Measurements from ENCODE around the gene KCNK1. TPM values are rescaled to one million over a fixed set of nuclear protein-coding genes. Genes with fewer than 3 reads are reported as not detected.
A peak's percentile ranks its signal among the peaks of the same experiment; 100 is the strongest.

The KCNK1 gene
- total RNA-seq, 1 experiment from 2014 or later: not detected

DNA sequence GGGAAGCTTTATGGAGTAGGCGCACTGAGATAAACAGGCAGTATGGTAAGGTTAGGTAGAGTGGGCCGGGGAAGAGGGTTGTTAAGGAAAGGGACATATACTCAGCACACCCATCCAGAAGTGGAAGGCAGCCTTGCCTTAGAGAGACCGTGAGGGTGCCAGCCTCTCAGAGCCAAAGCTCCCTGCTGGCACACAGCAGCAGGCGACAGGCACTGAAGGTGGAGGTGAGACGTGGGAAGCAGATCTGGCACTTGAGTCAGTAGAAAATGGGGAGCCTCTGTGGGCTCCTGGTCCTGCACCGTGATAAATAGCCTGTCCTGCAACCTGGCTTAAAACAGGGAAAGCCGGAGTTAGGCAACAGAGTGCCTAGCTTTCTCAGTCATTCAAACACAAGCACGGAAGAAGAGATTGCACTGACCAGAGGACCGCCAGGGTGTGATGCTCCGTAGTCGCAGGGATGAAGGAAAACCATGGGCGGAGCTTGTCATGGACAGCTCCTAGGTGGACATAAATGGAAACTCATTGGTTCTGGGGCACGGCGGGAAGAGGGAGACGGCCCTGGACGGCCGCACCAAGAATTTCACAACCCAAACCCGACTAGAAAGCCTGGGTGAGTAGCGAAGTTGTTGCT is 15.5 kb downstream of the KCNK1 start:
- in situ Hi-C loops (cut with HindIII; ENCODE audit: low sequenced_read_pairs): no loop called here
- peak; percentile 86 for DNase-seq (ENCODE audit: low spot score)

DNA sequence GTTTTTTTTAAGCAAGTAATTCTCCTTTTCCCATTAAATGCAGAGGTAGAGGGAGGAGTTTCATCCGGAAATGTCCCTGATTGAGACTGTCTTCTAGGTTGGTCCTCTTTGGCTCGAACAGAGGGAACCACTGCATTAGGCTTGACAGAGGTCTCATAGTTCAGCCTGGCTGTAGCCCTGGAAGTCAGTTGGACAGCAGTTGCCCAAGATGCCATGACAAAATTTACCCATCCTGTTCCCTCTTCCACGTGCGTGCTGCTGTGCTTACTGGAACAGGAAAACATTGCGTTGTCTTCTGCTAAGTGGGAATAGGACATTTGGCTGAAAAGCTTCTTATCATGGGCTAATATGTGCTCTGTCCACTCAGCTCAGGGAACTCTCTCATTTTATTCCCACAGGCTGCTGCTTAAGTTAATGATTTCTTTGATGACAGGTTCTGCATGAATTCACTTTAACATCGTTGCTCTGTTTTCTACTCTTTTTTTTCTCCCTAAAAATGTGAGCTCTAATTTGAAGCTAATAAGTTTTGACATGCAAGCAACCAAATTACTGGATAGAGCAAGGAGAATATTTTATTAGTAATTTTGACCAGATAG is 18.0 kb downstream of the KCNK1 start:
- in situ Hi-C loops (cut with HindIII; ENCODE audit: low sequenced_read_pairs): no loop called here
- peak; percentile 65 for DNase-seq (ENCODE audit: low spot score)

DNA sequence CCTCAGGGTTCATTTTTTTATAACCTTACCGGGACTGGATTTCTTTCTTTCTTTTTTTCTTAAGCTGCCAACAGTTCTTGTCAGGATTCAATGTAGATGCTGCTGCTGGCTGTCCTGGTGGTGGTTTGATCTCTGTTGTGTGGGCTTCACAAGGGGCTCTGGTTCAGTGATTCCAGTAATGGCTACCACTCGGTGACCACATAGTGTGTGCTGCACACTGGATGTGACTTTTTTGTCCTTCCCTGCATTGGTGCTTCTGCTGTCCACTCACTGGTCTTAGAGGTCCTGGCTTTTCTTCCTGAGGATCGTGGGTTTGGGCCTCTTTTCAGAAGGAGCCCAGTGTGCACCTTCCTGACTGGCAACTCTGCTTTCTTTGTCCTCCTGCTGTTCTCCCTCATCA is 18.5 kb downstream of the KCNK1 start:
- in situ Hi-C loops (cut with HindIII; ENCODE audit: low sequenced_read_pairs): no loop called here
- no peak for DNase-seq (ENCODE audit: low spot score)

DNA sequence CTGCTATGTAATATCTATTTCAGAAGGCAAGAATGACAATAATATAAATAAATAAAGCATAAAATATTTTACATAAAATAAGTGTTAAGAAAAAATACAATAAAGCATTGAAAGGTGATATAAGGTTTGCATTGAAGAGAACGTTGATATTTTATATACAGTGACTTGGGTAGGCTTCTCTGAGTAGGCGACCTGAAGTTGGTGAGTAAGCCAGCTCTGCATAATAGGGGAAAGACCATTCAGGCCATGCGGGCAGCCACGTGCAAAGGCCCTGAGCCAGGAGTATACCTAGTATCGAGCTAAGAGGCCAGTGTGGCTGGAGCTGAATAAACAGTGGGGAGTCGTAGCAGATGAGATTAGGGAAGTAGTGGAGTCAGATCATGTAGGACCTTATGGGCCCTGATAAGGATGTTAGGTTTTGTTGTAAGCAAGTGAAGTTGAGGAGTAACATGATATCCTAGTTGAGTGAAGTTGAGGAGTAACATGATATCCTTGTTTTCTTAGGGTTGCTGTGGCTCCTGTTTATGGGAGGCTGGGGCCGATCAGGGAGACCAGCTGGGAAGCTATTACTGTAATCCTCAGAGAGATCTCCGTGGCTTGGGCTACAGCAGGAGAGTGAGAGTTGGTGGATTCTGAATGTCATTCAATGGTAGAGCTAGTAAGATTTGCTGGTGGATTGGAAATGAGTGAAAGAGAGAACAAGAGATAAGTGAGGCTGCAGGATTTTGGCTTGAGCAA is 22.0 kb downstream of the KCNK1 start:
- in situ Hi-C loops (cut with HindIII; ENCODE audit: low sequenced_read_pairs): no loop called here
- peak; percentile 69 for DNase-seq (ENCODE audit: low spot score)

- in situ Hi-C loops (cut with HindIII; ENCODE audit: low sequenced_read_pairs): no loop called here
- DNase-seq (ENCODE audit: low spot score): no peak
Observed at GRCh38 chr1:233636503-233636877, 22.6 kb downstream of the KCNK1 start.

- in situ Hi-C loops (cut with HindIII; ENCODE audit: low sequenced_read_pairs): no loop called here
- peak; percentile 97 for DNase-seq (ENCODE audit: low spot score)
Observed at GRCh38 chr1:233638513-233638912, 24.6 kb downstream of the KCNK1 start.

GRCh38 chr1:233639611-233640010 is 25.7 kb downstream of the KCNK1 start:
- in situ Hi-C loops (cut with HindIII; ENCODE audit: low sequenced_read_pairs): no loop called here

GRCh38 chr1:233640179-233640578 is 26.3 kb downstream of the KCNK1 start:
- in situ Hi-C loops (cut with HindIII; ENCODE audit: low sequenced_read_pairs): no loop called here
- no peak for DNase-seq (ENCODE audit: low spot score)

More at GRCh38 chr1:233639611-233640010, 25.7 kb downstream of the KCNK1 start:
- no peak for DNase-seq (ENCODE audit: low spot score)

DNA sequence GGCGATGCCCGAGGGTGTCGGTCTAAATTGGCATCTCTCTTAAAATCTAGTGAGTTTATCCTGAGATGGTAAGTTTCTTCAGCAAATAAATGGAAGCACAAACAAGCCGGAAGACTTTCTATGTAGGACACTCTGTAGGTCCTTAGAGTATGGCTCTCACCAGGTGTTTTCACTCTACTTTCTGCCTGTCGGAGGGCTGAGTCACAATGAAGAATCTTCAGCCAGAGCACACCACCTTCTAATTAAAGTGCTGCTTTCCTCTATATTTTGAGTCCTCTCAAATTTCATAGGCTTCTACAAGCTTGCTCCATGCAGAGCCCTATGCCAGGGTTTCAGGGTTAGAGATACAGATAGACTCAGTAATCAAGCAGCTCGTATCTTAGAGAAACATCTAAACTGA is 27.1 kb downstream of the KCNK1 start:
- in situ Hi-C loops (cut with HindIII; ENCODE audit: low sequenced_read_pairs): no loop called here
- no peak for DNase-seq (ENCODE audit: low spot score)

DNA sequence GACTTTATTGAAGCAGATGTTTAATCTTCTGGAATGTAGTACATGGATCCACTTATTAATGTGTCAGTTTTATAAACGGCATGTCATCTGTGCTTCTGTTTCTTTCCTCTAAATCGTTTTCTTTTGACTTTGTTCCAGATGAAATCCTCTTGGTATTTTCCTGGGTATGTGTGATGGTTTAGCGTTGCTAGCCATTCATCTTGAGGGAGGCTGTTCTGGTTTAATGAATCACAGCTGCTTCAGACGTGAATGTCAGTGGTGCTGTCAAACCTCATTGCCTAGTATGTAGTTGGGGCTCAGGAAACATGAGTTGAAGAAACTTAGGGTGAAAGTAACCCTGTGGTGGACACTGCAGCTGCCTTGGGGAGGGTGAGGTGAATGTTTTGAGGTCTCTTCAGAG is 33.2 kb downstream of the KCNK1 start:
- in situ Hi-C loops (cut with HindIII; ENCODE audit: low sequenced_read_pairs): no loop called here
- DNase-seq (ENCODE audit: low spot score): no peak

DNA sequence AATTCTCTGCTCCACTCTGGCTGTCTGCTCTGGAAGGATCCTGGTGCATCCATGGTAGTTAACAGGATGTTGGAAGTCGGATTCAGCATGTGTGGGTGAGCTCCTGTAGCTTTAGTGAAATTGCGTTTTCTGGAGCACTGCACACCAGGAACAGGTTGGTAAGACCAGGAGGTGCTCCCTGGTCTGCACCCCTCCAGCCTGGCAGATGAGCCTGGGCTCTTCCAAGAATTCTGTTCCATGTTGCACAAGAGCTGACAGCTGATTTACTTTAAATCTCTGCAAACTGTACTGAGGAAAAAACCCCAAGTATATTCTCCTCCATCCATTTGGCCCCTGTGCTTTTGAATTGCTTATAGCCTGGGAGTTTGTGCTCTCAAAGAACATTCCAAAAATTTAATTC is 33.7 kb downstream of the KCNK1 start:
- in situ Hi-C loops (cut with HindIII; ENCODE audit: low sequenced_read_pairs): no loop called here
- DNase-seq (ENCODE audit: low spot score): no peak

- DNase-seq (ENCODE audit: low spot score): no peak
- in situ Hi-C loops (cut with HindIII; ENCODE audit: low sequenced_read_pairs): no loop called here
Observed at GRCh38 chr1:233651061-233651460, 37.2 kb downstream of the KCNK1 start.

DNA sequence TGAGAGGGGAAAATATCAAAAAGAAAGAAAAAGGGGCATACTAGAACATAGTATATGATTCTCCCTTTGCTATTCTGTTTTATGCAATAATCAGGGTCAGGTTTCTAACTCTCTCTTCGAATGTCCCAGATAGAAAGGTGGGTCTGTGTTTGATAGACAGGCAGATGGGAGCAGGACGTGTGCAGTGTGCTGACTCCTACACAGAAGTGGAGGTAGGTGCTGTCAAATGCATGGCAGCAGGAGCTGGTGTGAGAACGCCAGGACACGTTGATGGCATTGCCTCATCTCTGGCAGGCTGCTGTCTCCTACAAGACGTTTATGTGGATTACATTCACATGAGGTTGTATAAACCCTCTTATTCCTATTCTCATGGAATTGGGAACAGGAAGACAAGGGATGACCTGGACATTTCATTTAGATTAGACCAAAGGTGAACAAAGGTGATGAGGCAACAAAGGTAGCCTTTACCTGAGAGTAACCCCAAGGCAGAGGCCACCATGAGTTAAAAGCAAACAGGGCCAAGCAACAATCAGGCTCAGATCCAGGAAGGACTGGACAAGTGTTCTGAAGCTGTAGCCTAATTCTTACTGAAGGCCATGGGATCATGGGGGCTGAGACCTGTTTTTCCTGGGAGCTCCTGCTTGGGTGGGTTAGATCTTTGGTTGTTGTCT is 37.8 kb downstream of the KCNK1 start:
- in situ Hi-C loops (cut with HindIII; ENCODE audit: low sequenced_read_pairs): no loop called here
- no peak for DNase-seq (ENCODE audit: low spot score)

GRCh38 chr1:233652526-233652925 is 38.6 kb downstream of the KCNK1 start:
- DNase-seq (ENCODE audit: low spot score): no peak
- in situ Hi-C loops (cut with HindIII; ENCODE audit: low sequenced_read_pairs): no loop called here

- in situ Hi-C loops (cut with HindIII; ENCODE audit: low sequenced_read_pairs): no loop called here
- no peak for DNase-seq (ENCODE audit: low spot score)
Observed at GRCh38 chr1:233654658-233655280, 40.9 kb downstream of the KCNK1 start.

DNA sequence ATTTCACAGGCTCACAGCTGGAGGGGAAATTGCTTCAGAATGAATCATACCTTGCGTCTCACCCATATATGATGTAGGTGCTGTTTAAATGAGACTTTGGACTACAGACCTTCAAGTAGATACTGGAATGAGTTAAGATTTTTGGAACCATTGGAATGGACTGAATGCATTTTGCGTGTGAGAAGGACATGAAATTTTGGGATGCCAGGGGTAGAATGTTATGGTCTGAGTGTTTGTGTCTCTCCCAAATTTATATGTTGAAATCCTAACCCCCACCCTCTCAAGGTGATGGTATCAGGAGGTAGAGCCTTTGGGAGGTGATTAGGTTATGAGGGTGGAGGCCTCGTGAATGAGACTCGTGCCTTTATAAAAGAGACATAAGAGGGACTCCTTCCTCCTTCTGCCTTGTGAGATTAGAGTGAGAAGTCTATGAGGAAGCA is 41.4 kb downstream of the KCNK1 start:
- in situ Hi-C loops (cut with HindIII; ENCODE audit: low sequenced_read_pairs): no loop called here
- DNase-seq (ENCODE audit: low spot score): no peak

GRCh38 chr1:233656032-233656635 is 42.2 kb downstream of the KCNK1 start:
- DNase-seq (ENCODE audit: low spot score): no peak
- in situ Hi-C loops (cut with HindIII; ENCODE audit: low sequenced_read_pairs): no loop called here

DNA sequence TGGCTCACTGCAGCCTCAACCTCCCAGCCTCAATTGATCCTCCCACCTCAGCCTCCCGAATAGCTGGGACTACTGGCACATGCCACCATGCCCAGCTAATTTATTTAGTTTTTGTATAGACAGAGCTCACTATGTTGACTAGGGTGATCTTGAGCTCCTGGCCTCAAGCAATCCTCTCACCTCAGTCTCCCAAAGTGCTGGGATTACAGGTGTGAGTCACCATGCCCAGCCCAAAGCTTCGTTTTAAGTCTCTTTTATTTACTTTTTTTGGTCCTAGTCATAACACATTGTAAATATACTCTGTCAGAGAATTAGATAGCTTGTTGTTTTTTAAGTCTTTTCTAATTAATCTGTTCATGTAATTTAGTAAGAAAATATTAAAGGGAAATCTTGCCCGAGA is 42.8 kb downstream of the KCNK1 start:
- DNase-seq (ENCODE audit: low spot score): no peak
- in situ Hi-C loops (cut with HindIII; ENCODE audit: low sequenced_read_pairs): no loop called here

DNA sequence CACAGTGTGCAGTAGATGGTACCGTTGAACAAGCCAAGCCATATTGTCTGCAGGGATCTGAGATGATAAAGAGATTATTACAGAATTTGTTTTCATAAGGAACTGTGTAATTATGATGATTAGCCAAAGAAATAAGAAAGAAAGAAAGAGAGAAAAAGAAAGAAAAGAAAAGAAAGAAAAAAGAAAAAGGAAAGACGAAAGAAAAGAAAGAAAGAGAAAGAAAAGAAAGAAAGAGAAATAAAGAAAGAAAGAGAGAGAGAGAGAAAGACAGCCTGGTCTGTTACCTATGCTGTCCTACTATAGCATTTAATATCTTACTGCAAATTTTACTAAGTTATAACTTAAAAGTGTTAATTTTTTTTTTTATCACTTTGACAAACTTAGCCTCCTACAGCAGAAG is 43.6 kb downstream of the KCNK1 start:
- in situ Hi-C loops (cut with HindIII; ENCODE audit: low sequenced_read_pairs): no loop called here

More for the DNA sequence above, 43.6 kb downstream of the KCNK1 start:
- DNase-seq (ENCODE audit: low spot score): no peak

Data from G401 (cell line).